ENCODE results near the gene SEMA5B. TPM values are rescaled to one million over a fixed set of nuclear protein-coding genes. Genes with fewer than 3 reads are reported as not detected.

Gene SEMA5B
- total RNA-seq, 1 experiment from 2014 or later, result not detected

DNA sequence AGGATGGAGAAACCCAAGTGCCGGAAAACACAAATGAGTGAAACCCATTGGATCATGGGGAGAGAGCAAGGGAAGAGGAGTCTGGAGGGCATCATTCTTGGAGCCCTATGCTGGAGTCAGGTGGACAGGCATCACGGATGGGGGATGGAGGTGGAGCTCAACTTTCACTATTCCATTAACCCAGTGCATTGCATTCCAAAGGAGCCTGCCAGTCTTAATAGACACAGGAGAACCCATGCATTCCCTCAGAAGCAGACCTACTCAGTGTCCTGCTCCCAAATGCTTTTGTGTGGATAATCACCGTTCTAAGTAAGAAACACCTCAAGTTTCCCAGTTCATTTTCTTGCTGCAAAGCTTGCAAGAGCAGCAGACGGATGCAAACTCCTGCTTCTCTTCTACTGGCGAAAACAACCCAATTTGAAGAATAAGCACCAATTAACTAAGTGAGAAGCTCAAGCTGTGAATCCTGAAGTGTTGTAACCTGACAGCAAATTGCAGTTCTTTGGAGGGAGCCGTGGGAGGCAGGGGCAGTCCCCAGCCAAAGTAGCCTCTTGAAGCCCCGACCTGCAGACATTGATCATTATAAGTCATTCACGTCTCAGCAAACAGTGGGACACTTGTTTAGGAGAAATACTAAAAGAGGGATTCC lies 25.3 kb downstream of the SEMA5B start:
- H3K9me3 Mint-ChIP-seq (ENCODE audit: unreplicated experiment), result no peaks in the 10 kb centered on the region
- peaks cover 61% of the 10 kb centered on the region for H3K27me3 Mint-ChIP-seq (ENCODE audit: insufficient read depth, unreplicated experiment)
- H3K27ac Mint-ChIP-seq (ENCODE audit: low read depth, unreplicated experiment), result no peak overlapping the region
- H3K4me3 Mint-ChIP-seq (ENCODE audit: unreplicated experiment), result no peak overlapping the region
- intact Hi-C loops (cut with micrococcal nuclease), result no loop called here
- TF ChIP-seq, protein P1, sequence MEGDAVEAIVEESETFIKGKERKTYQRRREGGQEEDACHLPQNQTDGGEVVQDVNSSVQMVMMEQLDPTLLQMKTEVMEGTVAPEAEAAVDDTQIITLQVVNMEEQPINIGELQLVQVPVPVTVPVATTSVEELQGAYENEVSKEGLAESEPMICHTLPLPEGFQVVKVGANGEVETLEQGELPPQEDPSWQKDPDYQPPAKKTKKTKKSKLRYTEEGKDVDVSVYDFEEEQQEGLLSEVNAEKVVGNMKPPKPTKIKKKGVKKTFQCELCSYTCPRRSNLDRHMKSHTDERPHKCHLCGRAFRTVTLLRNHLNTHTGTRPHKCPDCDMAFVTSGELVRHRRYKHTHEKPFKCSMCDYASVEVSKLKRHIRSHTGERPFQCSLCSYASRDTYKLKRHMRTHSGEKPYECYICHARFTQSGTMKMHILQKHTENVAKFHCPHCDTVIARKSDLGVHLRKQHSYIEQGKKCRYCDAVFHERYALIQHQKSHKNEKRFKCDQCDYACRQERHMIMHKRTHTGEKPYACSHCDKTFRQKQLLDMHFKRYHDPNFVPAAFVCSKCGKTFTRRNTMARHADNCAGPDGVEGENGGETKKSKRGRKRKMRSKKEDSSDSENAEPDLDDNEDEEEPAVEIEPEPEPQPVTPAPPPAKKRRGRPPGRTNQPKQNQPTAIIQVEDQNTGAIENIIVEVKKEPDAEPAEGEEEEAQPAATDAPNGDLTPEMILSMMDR (IDR thresholded peaks at IDR 0.05; ENCODE audit: unreplicated experiment), result no peak
- no peak for DNase-seq (ENCODE audit: unreplicated experiment)
- ChIA-PET POLR2A (interaction anchor here (0.5 to 0.6 kb wide), 2 partner anchors 182 to 358 kb away, joined by 3 to 4 read pairs; no protein-coding TSS in a partner anchor), CTCF (interaction anchor here (1.3 to 1.5 kb wide), 2 partner anchors 12 to 58 kb away, joined by 3 to 5 read pairs; no protein-coding TSS in a partner anchor)
- H3K36me3 Mint-ChIP-seq (ENCODE audit: insufficient read depth, unreplicated experiment), result no peaks in the 10 kb centered on the region
- BruUV-seq (replicated peaks), result no TSS peak
- no peaks in the 10 kb centered on the region for H3K4me1 Mint-ChIP-seq (ENCODE audit: insufficient read depth, unreplicated experiment)

DNA sequence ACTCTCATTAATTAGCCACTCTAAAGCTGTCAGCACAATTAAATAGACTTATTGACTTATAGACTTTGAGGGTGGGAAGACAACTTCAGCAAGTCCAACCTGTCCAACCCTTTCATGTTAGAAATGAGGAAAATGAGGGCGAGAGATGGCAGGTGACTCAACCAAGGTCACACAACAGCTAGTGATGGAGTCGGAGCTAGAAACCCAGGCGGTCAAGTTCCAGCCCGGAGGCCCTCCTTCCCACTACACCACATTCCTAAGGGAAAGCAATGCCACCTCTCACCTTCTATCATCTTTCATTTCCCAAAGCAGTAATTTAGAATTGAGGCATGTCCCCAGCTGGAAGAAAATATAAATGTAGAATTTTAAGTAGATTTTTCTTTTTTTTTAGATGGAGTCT lies 28.7 kb downstream of the SEMA5B start:
- ChIA-PET CTCF (interaction anchor here (0.6 to 2.1 kb wide), 6 partner anchors 11 to 697 kb away, joined by 3 to 5 read pairs (median 4); no protein-coding TSS in a partner anchor), POLR2A (interaction anchor here (0.7 to 1.2 kb wide), 2 partner anchors 11 to 15 kb away, joined by 3 read pairs; no protein-coding TSS in a partner anchor)
- BruUV-seq (replicated peaks), result no TSS peak
- intact Hi-C loops (cut with micrococcal nuclease), result no loop called here
- Mint-ChIP-seq H3K27ac (ENCODE audit: low read depth, unreplicated experiment) (no peak overlapping the region), H3K9me3 (ENCODE audit: unreplicated experiment) (no peaks in the 10 kb centered on the region), H3K27me3 (ENCODE audit: insufficient read depth, unreplicated experiment) (peaks cover 48% of the 10 kb centered on the region), H3K4me3 (ENCODE audit: unreplicated experiment) (no peak overlapping the region), H3K36me3 (ENCODE audit: insufficient read depth, unreplicated experiment) (no peaks in the 10 kb centered on the region), H3K4me1 (ENCODE audit: insufficient read depth, unreplicated experiment) (no peaks in the 10 kb centered on the region)
- DNase-seq (ENCODE audit: unreplicated experiment), result no peak
- TF ChIP-seq, protein P1 (IDR thresholded peaks at IDR 0.05; ENCODE audit: unreplicated experiment), result no peak

DNA sequence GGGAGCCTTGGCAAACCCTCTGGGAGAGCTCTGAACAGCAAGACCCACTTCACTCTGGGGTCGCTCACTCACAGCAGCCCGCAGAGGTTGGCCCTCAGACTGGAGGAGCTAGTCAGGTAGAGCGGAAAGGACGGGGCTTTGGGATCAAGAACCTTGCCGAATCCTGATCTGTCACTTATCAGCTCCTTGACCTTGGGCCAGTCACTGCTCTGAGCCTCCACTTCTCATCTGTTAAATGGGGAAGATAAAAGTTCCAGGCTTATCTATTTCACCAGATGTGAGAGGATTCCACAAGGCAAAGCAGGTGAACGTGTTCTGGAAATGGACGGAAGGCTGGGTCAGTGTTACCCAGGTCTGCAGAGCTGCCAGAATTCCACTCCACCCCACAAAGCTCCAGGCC lies 29.4 kb downstream of the SEMA5B start:
- CTCF ChIA-PET, result interaction anchor here (0.8 to 2.1 kb wide), 4 partner anchors 16 to 61 kb away, joined by 3 to 4 read pairs (median 4); no protein-coding TSS in a partner anchor

DNA sequence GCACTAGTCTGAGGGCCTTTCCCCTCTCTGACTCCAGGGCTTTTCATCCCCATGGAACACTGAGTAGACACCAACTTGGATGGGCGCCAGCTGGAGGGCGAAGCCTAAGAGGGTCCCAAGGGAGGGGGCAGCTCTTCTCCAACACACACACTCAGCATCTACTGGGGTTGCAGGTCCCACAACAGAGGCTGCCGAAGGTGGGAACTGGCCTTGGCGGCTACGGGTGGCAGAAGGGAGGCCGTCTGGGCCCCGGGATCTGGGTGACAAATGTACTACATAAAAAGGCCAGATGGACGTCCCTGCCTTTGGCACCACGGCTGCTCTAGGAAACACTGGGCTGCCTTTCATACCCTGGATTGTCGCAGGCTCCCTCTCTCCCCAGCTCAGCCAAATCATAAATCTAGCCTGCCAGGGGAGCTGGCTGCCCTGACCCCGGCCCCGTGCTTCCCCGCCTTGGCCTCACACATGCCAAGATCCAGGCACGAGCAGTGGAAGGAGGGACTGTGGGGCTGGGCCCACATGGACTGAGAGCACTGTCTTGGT lies 31.5 kb downstream of the SEMA5B start:
- BruUV-seq (replicated peaks), result no TSS peak
- no peaks in the 10 kb centered on the region for H3K36me3 Mint-ChIP-seq (ENCODE audit: insufficient read depth, unreplicated experiment)
- CTCF ChIA-PET, result no interaction called here

More for the DNA sequence above, 29.4 kb downstream of the SEMA5B start:
- TF ChIP-seq, protein P1 (IDR thresholded peaks at IDR 0.05; ENCODE audit: unreplicated experiment), result no peak
- no peak for DNase-seq (ENCODE audit: unreplicated experiment)
- intact Hi-C loops (cut with micrococcal nuclease), result no loop called here
- H3K27ac Mint-ChIP-seq (ENCODE audit: low read depth, unreplicated experiment), result no peak overlapping the region
- no peaks in the 10 kb centered on the region for H3K4me1 Mint-ChIP-seq (ENCODE audit: insufficient read depth, unreplicated experiment)
- no peaks in the 10 kb centered on the region for H3K36me3 Mint-ChIP-seq (ENCODE audit: insufficient read depth, unreplicated experiment)
- peaks cover 50% of the 10 kb centered on the region for H3K27me3 Mint-ChIP-seq (ENCODE audit: insufficient read depth, unreplicated experiment)
- POLR2A ChIA-PET, result interaction anchor here (1.2 kb wide), 1 partner anchor 10 kb away, joined by 3 read pairs; no protein-coding TSS in a partner anchor
- BruUV-seq (replicated peaks), result no TSS peak
- H3K4me3 Mint-ChIP-seq (ENCODE audit: unreplicated experiment), result no peak overlapping the region
- no peaks in the 10 kb centered on the region for H3K9me3 Mint-ChIP-seq (ENCODE audit: unreplicated experiment)

More for the DNA sequence above, 31.5 kb downstream of the SEMA5B start:
- POLR2A ChIA-PET, result no interaction called here
- Mint-ChIP-seq H3K4me1 (ENCODE audit: insufficient read depth, unreplicated experiment) (no peaks in the 10 kb centered on the region), H3K4me3 (ENCODE audit: unreplicated experiment) (no peak overlapping the region), H3K27ac (ENCODE audit: low read depth, unreplicated experiment) (no peak overlapping the region), H3K9me3 (ENCODE audit: unreplicated experiment) (no peaks in the 10 kb centered on the region), H3K27me3 (ENCODE audit: insufficient read depth, unreplicated experiment) (peaks cover 50% of the 10 kb centered on the region)
- intact Hi-C loops (cut with micrococcal nuclease), result no loop called here
- DNase-seq (ENCODE audit: unreplicated experiment), result no peak
- TF ChIP-seq, protein P1 (IDR thresholded peaks at IDR 0.05; ENCODE audit: unreplicated experiment), result no peak

Measured in MCF 10A (cell line).